Activated CD4-positive, alpha-beta memory T cell treated with anti-CD3 and anti-CD28 coated beads for 36 hours (primary cell): Measurements from ENCODE around the gene FSTL3. TPM values are rescaled to one million over a fixed set of nuclear protein-coding genes. Genes with fewer than 3 reads are reported as not detected.

Experiments
- CTCF ChIA-PET: fragments of 350-600 bp; sonication (Branson Sonifier 250); formaldehyde crosslinking; loops from one replicate; lab custom pipeline; 2021; ENCODE audit warnings: antibody characterized with exemption, inconsistent platforms; lab: Charles Lee
- POLR2A ChIA-PET: fragments of 350-600 bp; sonication (Branson Sonifier 250); formaldehyde crosslinking; loops from one replicate; lab custom pipeline; 2021; ENCODE audit warnings: antibody characterized with exemption; lab: Charles Lee
- DNase-seq: peaks from one replicate; pipeline ENCODE4 v3.0.0-alpha.2; 2020
- H3K27ac Mint-ChIP-seq: one replicate; pipeline ENCODE4 v1.8.0; 2021; ENCODE audit warnings: mixed read lengths
- H3K27me3 Mint-ChIP-seq: one replicate; pipeline ENCODE4 v1.8.0; 2021; ENCODE audit warnings: mixed read lengths
- H3K36me3 Mint-ChIP-seq: one replicate; pipeline ENCODE4 v1.8.0; 2021; ENCODE audit warnings: mixed read lengths
- H3K4me1 Mint-ChIP-seq: one replicate; pipeline ENCODE4 v1.8.0; 2021; ENCODE audit warnings: low read depth, mixed read lengths
- H3K4me3 Mint-ChIP-seq: one replicate; pipeline ENCODE4 v1.8.0; 2021; ENCODE audit warnings: mild to moderate bottlenecking, mixed read lengths
- H3K9me3 Mint-ChIP-seq: one replicate; pipeline ENCODE4 v1.8.0; 2021; ENCODE audit warnings: mixed read lengths
- intact Hi-C: fragments of 100-400 bp; cut with micrococcal nuclease; formaldehyde crosslinking; loops from one replicate; pipeline ENCODE4 v1.15.1; 2023
- total RNA-seq, 2 experiments: library from RNA; stranded (reverse); gene quantifications; one replicate each; pipeline ENCODE4 v1.2.3, GENCODE V29; 2021

Gene FSTL3
- total RNA-seq, 2 experiments from 2014 or later, result 5.7 to 6.0 TPM

DNA sequence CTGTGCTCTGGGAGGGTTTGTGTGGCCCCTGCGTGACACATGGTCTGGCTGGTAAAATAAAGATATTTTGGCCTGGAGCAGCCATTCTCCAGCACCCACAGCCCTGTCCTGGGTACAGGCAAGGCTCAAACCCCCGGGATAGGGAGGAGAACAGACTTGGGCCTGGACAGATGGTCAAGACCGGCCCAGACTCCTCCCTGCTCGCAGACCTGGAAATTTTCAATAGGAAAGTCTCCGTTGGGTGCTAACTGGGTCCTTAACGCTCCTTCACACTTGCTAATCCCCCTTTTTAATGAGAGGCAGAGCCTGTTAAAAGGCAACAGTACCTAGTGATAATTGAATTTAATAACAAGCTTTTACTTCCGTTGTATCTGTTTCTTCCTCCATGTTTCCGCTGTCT is 35.1 kb downstream of the FSTL3 start:
- Mint-ChIP-seq H3K9me3 (peaks cover 8% of the 10 kb centered on the region), H3K4me1 (no peaks in the 10 kb centered on the region), H3K4me3 (no peak overlapping the region), H3K27ac (no peak overlapping the region), H3K36me3 (peaks cover 1% of the 10 kb centered on the region), H3K27me3 (peaks cover 26% of the 10 kb centered on the region)
- DNase-seq, result no peak
- intact Hi-C loops, result no loop called here
- POLR2A ChIA-PET, result no interaction called here
- CTCF ChIA-PET, result interaction anchor here (0.7 kb wide), 1 partner anchor 122 kb away, joined by 3 read pairs; no protein-coding TSS in a partner anchor

DNA sequence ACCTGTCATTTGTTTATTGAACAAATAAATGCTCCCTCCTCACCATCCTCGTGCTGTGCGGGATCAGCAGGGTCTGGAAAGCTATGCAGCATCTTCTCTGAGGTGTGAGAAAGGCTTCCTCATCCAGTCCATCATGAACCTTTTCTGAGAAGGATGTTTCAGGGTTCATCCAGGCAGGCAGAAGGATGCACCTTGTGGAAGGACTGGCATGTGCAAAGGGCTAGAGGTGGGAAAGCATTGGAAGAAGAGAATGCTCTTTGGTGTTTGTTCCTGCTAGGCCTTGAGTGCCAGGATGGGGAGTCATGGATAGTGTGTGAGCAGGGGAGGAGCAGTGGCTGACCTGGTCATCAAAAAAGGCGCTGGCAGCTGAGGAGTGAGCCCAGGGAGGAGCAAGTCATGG is 39.2 kb downstream of the FSTL3 start:
- ChIA-PET CTCF (no interaction called here), POLR2A (no interaction called here)
- peaks cover 27% of the 10 kb centered on the region for H3K27me3 Mint-ChIP-seq
- H3K27ac Mint-ChIP-seq, result no peak overlapping the region
- peaks cover 8% of the 10 kb centered on the region for H3K9me3 Mint-ChIP-seq
- no peaks in the 10 kb centered on the region for H3K4me1 Mint-ChIP-seq
- DNase-seq, result no peak
- intact Hi-C loops, result no loop called here
- peaks cover 1% of the 10 kb centered on the region for H3K36me3 Mint-ChIP-seq
- H3K4me3 Mint-ChIP-seq, result no peak overlapping the region

DNA sequence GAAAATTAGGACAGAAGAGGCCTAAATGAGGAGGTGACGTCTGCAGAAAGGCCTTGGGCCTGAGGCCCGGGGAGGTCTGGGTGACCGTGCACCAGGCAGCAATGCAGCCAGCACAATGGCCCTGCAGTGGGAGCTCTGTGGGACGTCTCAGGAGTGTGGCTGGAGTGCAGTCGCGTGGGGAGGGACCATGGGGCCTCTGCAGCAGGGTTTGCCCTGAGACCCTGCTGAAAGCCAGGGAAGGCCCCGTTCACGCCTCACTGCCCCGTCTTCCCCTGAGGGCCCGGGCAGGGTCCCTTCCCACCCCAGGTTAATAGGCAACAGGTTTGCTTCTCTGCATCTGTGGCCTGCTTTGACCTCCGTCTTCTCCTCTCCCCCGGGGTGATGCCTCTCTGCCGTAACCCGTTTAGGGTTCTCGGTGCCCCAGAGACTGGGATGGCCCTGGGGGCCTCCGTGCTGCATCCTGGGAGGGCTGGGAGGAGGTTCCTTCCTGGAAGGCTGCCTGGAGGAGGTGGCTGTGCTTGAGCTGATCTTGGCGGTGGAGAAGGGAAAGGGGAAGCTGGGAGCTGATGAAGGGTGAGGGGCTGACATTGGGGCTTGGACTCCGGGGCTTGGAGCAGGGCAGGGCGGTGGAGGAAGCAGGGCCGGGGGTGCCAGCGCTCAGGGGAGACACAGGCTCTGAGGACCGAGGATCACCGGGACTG is 42.2 kb downstream of the FSTL3 start:
- Mint-ChIP-seq H3K27ac (no peak overlapping the region), H3K4me1 (no peaks in the 10 kb centered on the region), H3K9me3 (peaks cover 8% of the 10 kb centered on the region), H3K27me3 (peaks cover 25% of the 10 kb centered on the region), H3K36me3 (peaks cover 1% of the 10 kb centered on the region), H3K4me3 (no peak overlapping the region)
- CTCF ChIA-PET, result no interaction called here
- POLR2A ChIA-PET, result no interaction called here
- intact Hi-C loops, result no loop called here
- DNase-seq, result no peak

GRCh38 chr19:718991-719512 is 42.9 kb downstream of the FSTL3 start:
- H3K27me3 Mint-ChIP-seq, result peaks cover 27% of the 10 kb centered on the region
- peaks cover 8% of the 10 kb centered on the region for H3K9me3 Mint-ChIP-seq
- peaks cover 1% of the 10 kb centered on the region for H3K36me3 Mint-ChIP-seq
- DNase-seq, result no peak
- CTCF ChIA-PET, result no interaction called here
- H3K4me1 Mint-ChIP-seq, result no peaks in the 10 kb centered on the region
- no peak overlapping the region for H3K27ac Mint-ChIP-seq
- intact Hi-C loops, result no loop called here
- no peak overlapping the region for H3K4me3 Mint-ChIP-seq
- POLR2A ChIA-PET, result no interaction called here

DNA sequence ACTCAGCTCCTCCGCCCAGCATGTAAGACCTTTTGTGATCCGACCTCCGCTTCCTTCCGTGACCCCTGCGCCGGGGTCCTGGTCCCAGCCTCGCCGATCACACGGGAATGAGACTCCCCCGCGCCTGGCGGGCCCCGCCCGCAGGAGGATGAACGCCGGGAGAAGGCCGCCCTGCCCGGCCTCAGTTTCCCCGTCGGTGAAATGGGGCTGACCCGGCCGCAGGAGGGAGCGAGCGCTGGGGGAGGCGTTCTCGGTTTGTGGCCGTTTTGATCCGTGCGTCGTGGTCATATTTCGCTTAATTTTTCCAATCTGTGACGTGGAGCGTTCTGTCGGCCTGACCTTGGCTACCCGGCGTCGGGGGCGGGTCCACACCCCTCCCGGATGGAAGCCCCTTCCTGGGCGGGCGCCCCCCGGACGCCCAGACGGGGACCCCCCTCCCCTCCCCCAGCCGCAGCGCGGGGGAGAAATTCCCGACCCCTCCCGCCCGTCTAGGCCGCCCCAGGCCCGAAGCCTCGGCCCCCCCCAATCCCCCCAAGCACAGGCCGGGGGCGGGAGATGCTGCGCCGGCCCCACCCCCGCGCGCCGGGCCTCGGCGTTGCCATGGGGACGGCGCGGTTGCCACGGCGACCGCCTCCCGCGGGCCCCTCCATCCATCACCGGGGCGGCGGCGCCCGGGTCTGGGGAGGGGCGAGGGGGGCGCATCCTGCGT is 43.6 kb downstream of the FSTL3 start:
- intact Hi-C loops, result no loop called here
- CTCF ChIA-PET, result no interaction called here
- POLR2A ChIA-PET, result no interaction called here

GRCh38 chr19:720345-721160 is 44.4 kb downstream of the FSTL3 start:
- ChIA-PET POLR2A (no interaction called here), CTCF (no interaction called here)
- Mint-ChIP-seq H3K27ac (no peak overlapping the region), H3K4me3 (no peak overlapping the region), H3K36me3 (peaks cover under 1% of the 10 kb centered on the region), H3K27me3 (peaks cover 23% of the 10 kb centered on the region), H3K4me1 (no peaks in the 10 kb centered on the region), H3K9me3 (peaks cover 4% of the 10 kb centered on the region)
- intact Hi-C loops, result no loop called here
- DNase-seq, result no peak

More for the DNA sequence above, 43.6 kb downstream of the FSTL3 start:
- DNase-seq, result no peak
- Mint-ChIP-seq H3K36me3 (peaks cover 1% of the 10 kb centered on the region), H3K4me1 (no peaks in the 10 kb centered on the region), H3K4me3 (no peak overlapping the region), H3K9me3 (peaks cover 8% of the 10 kb centered on the region), H3K27ac (no peak overlapping the region), H3K27me3 (peaks cover 27% of the 10 kb centered on the region)

DNA sequence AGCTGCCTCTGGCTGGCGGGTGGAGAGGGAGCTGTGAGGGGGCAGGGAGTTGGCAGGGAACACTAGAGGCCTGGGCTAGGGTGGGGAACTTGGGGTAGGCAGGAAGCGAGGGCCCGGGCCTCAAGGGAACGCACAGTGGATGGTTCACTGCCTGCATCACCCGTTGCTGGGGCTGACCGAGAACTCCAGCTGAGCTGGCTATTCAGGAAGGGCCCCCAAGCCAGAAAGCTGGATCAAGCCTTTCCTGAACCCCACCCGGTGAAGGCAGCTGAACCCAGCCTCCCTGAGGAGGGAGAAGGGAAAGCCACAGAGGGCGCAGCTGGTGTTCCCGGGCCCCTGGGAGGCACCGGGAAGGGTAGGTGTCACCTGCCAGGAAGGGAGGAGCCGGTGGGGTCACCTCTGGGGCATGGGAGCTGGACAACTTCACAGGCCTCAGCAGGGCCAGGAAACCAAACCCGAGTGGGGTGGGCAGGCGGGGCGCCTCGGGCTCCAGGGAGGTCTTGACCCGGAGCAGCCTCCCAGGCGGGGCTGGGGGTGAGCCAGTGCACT is 46.4 kb downstream of the FSTL3 start:
- no peak overlapping the region for H3K27ac Mint-ChIP-seq
- ChIA-PET POLR2A (no interaction called here), CTCF (interaction anchor here (1.4 kb wide), 1 partner anchor 12 kb away, joined by 5 read pairs; no protein-coding TSS in a partner anchor)
- H3K27me3 Mint-ChIP-seq, result peaks cover 22% of the 10 kb centered on the region
- no peak for DNase-seq
- intact Hi-C loops, result no loop called here
- no peaks in the 10 kb centered on the region for H3K36me3 Mint-ChIP-seq
- no peaks in the 10 kb centered on the region for H3K9me3 Mint-ChIP-seq
- H3K4me1 Mint-ChIP-seq, result no peaks in the 10 kb centered on the region
- H3K4me3 Mint-ChIP-seq, result no peak overlapping the region

DNA sequence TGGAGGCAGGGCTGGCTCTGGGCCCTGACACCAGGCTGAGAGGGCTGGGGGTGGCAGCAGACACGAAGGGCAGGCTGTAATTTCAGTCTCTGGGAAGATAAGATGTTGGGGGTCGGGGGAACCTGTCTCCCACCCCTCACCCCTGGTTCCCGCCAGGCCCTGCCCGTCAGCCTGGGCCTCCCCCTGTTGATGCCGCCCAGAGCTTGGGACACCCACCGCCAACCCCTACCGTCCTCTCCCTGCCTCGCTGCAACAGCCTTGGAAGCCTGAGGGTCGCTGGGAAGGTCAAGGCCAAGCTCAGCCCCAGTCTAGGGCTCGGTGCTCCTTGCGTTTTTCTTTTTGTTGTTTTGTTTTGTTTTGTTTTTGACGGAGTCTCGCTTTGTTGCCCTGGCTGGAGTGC is 47.1 kb downstream of the FSTL3 start:
- Mint-ChIP-seq H3K4me1 (no peaks in the 10 kb centered on the region), H3K4me3 (no peak overlapping the region), H3K27ac (no peak overlapping the region), H3K27me3 (peaks cover 20% of the 10 kb centered on the region), H3K9me3 (no peaks in the 10 kb centered on the region), H3K36me3 (no peaks in the 10 kb centered on the region)
- ChIA-PET POLR2A (no interaction called here), CTCF (interaction anchor here (1.4 kb wide), 1 partner anchor 11 kb away, joined by 5 read pairs; no protein-coding TSS in a partner anchor)
- intact Hi-C loops, result no loop called here
- DNase-seq, result no peak

DNA sequence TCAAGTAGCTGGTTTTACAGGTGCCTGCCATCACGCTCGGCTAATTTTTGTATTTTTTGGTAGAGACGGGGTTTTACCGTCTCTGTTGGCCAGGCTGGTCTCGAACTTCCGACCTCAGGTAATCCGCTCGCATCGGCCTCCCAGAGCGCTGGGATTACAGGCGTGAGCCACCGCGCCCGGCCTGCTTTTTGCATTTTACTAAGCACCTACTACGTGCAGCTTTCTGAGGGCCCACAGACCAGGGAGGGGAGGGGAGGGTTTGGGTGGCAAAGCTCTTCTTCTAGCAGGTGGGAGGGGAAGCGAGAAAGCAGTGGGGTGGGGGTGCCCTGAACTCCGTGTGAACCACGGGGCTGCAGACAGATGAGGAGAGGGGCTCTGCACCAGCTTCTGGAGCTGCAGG is 47.5 kb downstream of the FSTL3 start:
- DNase-seq, result no peak
- no peak overlapping the region for H3K27ac Mint-ChIP-seq
- ChIA-PET CTCF (interaction anchor here (1.4 kb wide), 1 partner anchor 11 kb away, joined by 5 read pairs; no protein-coding TSS in a partner anchor), POLR2A (no interaction called here)
- H3K4me1 Mint-ChIP-seq, result no peaks in the 10 kb centered on the region
- intact Hi-C loops, result no loop called here
- no peaks in the 10 kb centered on the region for H3K9me3 Mint-ChIP-seq
- no peaks in the 10 kb centered on the region for H3K36me3 Mint-ChIP-seq
- H3K4me3 Mint-ChIP-seq, result no peak overlapping the region
- H3K27me3 Mint-ChIP-seq, result peaks cover 15% of the 10 kb centered on the region

DNA sequence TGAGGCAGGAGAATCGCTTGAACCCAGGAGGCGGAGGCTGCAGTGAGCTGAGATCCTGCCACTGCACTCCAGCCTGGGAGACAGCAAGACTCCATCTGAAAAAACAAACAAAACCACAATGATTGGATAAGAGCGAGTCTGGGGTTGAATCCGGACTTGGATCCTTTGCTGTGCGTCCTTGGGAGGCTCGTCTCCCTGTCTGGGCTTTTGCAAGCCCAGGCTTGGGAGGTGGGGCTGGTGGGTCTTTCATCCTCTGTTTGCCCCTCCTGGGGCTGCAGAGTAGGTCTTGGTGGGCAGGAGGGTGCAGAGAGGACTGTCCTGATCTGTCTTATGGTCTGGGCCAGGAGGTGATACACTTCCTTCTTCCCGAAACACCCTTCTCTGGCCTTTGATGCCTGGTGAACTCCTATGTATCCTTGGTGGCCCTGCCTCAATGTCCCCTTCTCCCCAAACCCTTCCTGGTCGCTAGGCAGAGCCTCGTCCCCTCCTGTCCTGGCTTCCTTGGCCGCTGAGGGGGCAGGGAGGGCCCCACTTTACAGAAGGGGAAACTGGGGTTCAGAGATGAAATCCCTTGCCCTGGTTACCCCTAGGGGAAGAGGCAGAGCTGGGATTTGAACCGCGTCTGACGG is 49.4 kb downstream of the FSTL3 start:
- H3K36me3 Mint-ChIP-seq, result no peaks in the 10 kb centered on the region
- POLR2A ChIA-PET, result no interaction called here

GRCh38 chr19:726993-727956 is 51.1 kb downstream of the FSTL3 start:
- H3K27me3 Mint-ChIP-seq, result peaks cover 12% of the 10 kb centered on the region

More for the DNA sequence above, 49.4 kb downstream of the FSTL3 start:
- DNase-seq, result no peak
- intact Hi-C loops, result no loop called here
- Mint-ChIP-seq H3K9me3 (no peaks in the 10 kb centered on the region), H3K27me3 (peaks cover 15% of the 10 kb centered on the region), H3K4me1 (no peaks in the 10 kb centered on the region), H3K27ac (no peak overlapping the region), H3K4me3 (no peak overlapping the region)
- CTCF ChIA-PET, result no interaction called here

More at GRCh38 chr19:726993-727956, 51.1 kb downstream of the FSTL3 start:
- intact Hi-C loops, result no loop called here
- no peak overlapping the region for H3K27ac Mint-ChIP-seq
- no peak overlapping the region for H3K4me3 Mint-ChIP-seq
- H3K9me3 Mint-ChIP-seq, result no peaks in the 10 kb centered on the region
- ChIA-PET POLR2A (no interaction called here), CTCF (no interaction called here)
- DNase-seq, result no peak
- H3K36me3 Mint-ChIP-seq, result no peaks in the 10 kb centered on the region
- no peaks in the 10 kb centered on the region for H3K4me1 Mint-ChIP-seq
